ENCODE results near the gene TMEM74B.
"Not testable (repeated sequence)": the region's sequence is repeated elsewhere in the genome, so short reads cannot be mapped to it uniquely, and the experiment has no call there.

The TMEM74B gene

GRCh38 chr20:1225783-1226654, 41.2 kb upstream of the TMEM74B start, which contains the start of gene RAD21L1:
RAD21L1 (plus strand) TSS chr20:1226044; CDS start chr20:1228454, 2,410 bp downstream.
- Histone ChIP-seq H3K27me3 (replicated peaks; ENCODE audit: insufficient read depth, low read length) (0 out of 2 replicates have a peak, but pooled peaks cover 3% of the 10 kb centered on the region), H3K4me2 (ENCODE audit: low read depth, low read length) (peak within 1 kb of the TSS; percentile 99), H3K27ac (ENCODE audit: low read length) (no peak within 1 kb of the TSS), H3K9me2 (replicated peaks; ENCODE audit: insufficient read depth, low read length) (no peaks in the 10 kb centered on the region), H3K9me3 (replicated peaks; ENCODE audit: insufficient read depth, low read length) (no peaks in the 10 kb centered on the region), H3K4me1 (ENCODE audit: low read length) (no peaks in the 10 kb centered on the region), H3K36me3 (replicated peaks; ENCODE audit: insufficient read depth, low read length) (no peaks in the 10 kb centered on the region), H3K4me3 (ENCODE audit: low read length) (peak within 1 kb of the TSS; percentile 94), H3K79me2 (ENCODE audit: low read length) (no peaks in the 10 kb centered on the region), H3K9ac (ENCODE audit: low read length) (peak within 1 kb of the TSS; percentile 78), H4K20me1 (ENCODE audit: insufficient read depth, low read length) (no peaks in the 10 kb centered on the region), H2AFZ (ENCODE audit: low read length) (peak within 1 kb of the TSS; percentile 96), H3F3A (ENCODE audit: insufficient read depth, low read length) (peaks cover 8% of the 10 kb centered on the region)
- TF ChIP-seq EZH2phosphoT487 (IDR thresholded peaks at IDR 0.05; ENCODE audit: low read length) = no peak
- TF ChIP-seq CTCF (IDR thresholded peaks at IDR 0.05; ENCODE audit: low read length) = no peak
- no peak for TF ChIP-seq EZH2 (optimal IDR thresholded peaks at IDR 0.05; ENCODE audit: low read depth, low read length)
- DNase-seq = peak; percentile 72

GRCh38 chr20:1225263-1225782, 40.5 kb upstream of the TMEM74B start:
- no peak for DNase-seq
- H3K79me2 ChIP-seq (ENCODE audit: low read length) = no peaks in the 10 kb centered on the region
- H3K9me3 ChIP-seq (replicated peaks; ENCODE audit: insufficient read depth, low read length) = no peaks in the 10 kb centered on the region
- no peaks in the 10 kb centered on the region for H3K36me3 ChIP-seq (replicated peaks; ENCODE audit: insufficient read depth, low read length)
- peak overlapping the region; percentile 75 for H2AFZ ChIP-seq (ENCODE audit: low read length)
- 0 out of 2 replicates have a peak, but pooled peaks cover 3% of the 10 kb centered on the region for H3K27me3 ChIP-seq (replicated peaks; ENCODE audit: insufficient read depth, low read length)
- H3K4me1 ChIP-seq (ENCODE audit: low read length) = no peaks in the 10 kb centered on the region
- peaks cover 8% of the 10 kb centered on the region for H3F3A ChIP-seq (ENCODE audit: insufficient read depth, low read length)
- no peaks in the 10 kb centered on the region for H4K20me1 ChIP-seq (ENCODE audit: insufficient read depth, low read length)
- TF ChIP-seq EZH2 (optimal IDR thresholded peaks at IDR 0.05; ENCODE audit: low read depth, low read length) (no peak), EZH2phosphoT487 (IDR thresholded peaks at IDR 0.05; ENCODE audit: low read length) (no peak), CTCF (IDR thresholded peaks at IDR 0.05; ENCODE audit: low read length) (no peak)
- no peak overlapping the region for H3K27ac ChIP-seq (ENCODE audit: low read length)
- H3K9ac ChIP-seq (ENCODE audit: low read length) = no peak overlapping the region
- H3K4me2 ChIP-seq (ENCODE audit: low read depth, low read length) = peak overlapping the region; percentile 55; the same call in 1 of the 2 replicates
- H3K4me3 ChIP-seq (ENCODE audit: low read length) = peak overlapping the region; percentile 55
- H3K9me2 ChIP-seq (replicated peaks; ENCODE audit: insufficient read depth, low read length) = no peaks in the 10 kb centered on the region

- H3K9me2 ChIP-seq (replicated peaks; ENCODE audit: insufficient read depth, low read length) = no peaks in the 10 kb centered on the region
- H3K9me3 ChIP-seq (replicated peaks; ENCODE audit: insufficient read depth, low read length) = no peaks in the 10 kb centered on the region
- H2AFZ ChIP-seq (ENCODE audit: low read length) = no peak overlapping the region
- H3K9ac ChIP-seq (ENCODE audit: low read length) = no peak overlapping the region
- no peaks in the 10 kb centered on the region for H3K4me1 ChIP-seq (ENCODE audit: low read length)
- TF ChIP-seq EZH2 (optimal IDR thresholded peaks at IDR 0.05; ENCODE audit: low read depth, low read length) = no peak
- no peak for TF ChIP-seq CTCF (IDR thresholded peaks at IDR 0.05; ENCODE audit: low read length)
- TF ChIP-seq EZH2phosphoT487 (IDR thresholded peaks at IDR 0.05; ENCODE audit: low read length) = no peak
- H3K4me2 ChIP-seq (ENCODE audit: low read depth, low read length) = no peak overlapping the region
- peaks cover 8% of the 10 kb centered on the region for H3F3A ChIP-seq (ENCODE audit: insufficient read depth, low read length)
- H3K79me2 ChIP-seq (ENCODE audit: low read length) = no peaks in the 10 kb centered on the region
- no peaks in the 10 kb centered on the region for H4K20me1 ChIP-seq (ENCODE audit: insufficient read depth, low read length)
- no peak overlapping the region for H3K4me3 ChIP-seq (ENCODE audit: low read length)
- 0 out of 2 replicates have a peak, but pooled peaks cover 3% of the 10 kb centered on the region for H3K27me3 ChIP-seq (replicated peaks; ENCODE audit: insufficient read depth, low read length)
- H3K27ac ChIP-seq (ENCODE audit: low read length) = no peak overlapping the region
- DNase-seq = no peak
- H3K36me3 ChIP-seq (replicated peaks; ENCODE audit: insufficient read depth, low read length) = no peaks in the 10 kb centered on the region
Observed at GRCh38 chr20:1224205-1224890, 39.6 kb upstream of the TMEM74B start.

- not testable (repeated sequence) for H3K9me2 ChIP-seq (replicated peaks; ENCODE audit: insufficient read depth, low read length); H3K79me2 ChIP-seq (ENCODE audit: low read length); H3K4me1 ChIP-seq (ENCODE audit: low read length); H3K27me3 ChIP-seq (replicated peaks; ENCODE audit: insufficient read depth, low read length); H2AFZ ChIP-seq (ENCODE audit: low read length); H3K36me3 ChIP-seq (replicated peaks; ENCODE audit: insufficient read depth, low read length); H3K27ac ChIP-seq (ENCODE audit: low read length); H3K4me2 ChIP-seq (ENCODE audit: low read depth, low read length); H3K9me3 ChIP-seq (replicated peaks; ENCODE audit: insufficient read depth, low read length); H3F3A ChIP-seq (ENCODE audit: insufficient read depth, low read length); H4K20me1 ChIP-seq (ENCODE audit: insufficient read depth, low read length); DNase-seq; H3K9ac ChIP-seq (ENCODE audit: low read length); H3K4me3 ChIP-seq (ENCODE audit: low read length)
Observed at GRCh38 chr20:1222750-1223149, 38.0 kb upstream of the TMEM74B start.

Measured in MM.1S (cell line).